Smooth muscle cell (in vitro differentiated cells): ENCODE data around the gene CAV1. TPM values are rescaled to one million over a fixed set of nuclear protein-coding genes. Genes with fewer than 3 reads are reported as not detected.

Source experiments
- DNase-seq: peaks from one replicate; lab custom pipeline; 2025; ENCODE audit not compliant: unreplicated experiment; lab: John Stamatoyannopoulos, UW
- H2AFZ ChIP-seq: fragments of 200-600 bp; sonication (generic); 2 replicates; pipeline ENCODE4 v1.6.0; 2016; ENCODE audit warnings: antibody characterized with exemption, low read depth, mild to moderate bottlenecking
- H3F3A ChIP-seq: fragments of 200-600 bp; sonication (generic); 2 replicates; pipeline ENCODE4 v1.6.0; 2017; ENCODE audit warnings: antibody characterized with exemption, low read depth
- H3K27ac ChIP-seq: fragments of 200-600 bp; sonication (generic); 2 replicates; pipeline ENCODE4 v1.5.1; 2016; ENCODE audit warnings: low read depth, mild to moderate bottlenecking
- H3K27me3 ChIP-seq: fragments of 200-600 bp; sonication (generic); 2 replicates; pipeline ENCODE4 v1.6.1; 2016; ENCODE audit warnings: low read depth, mild to moderate bottlenecking
- H3K36me3 ChIP-seq: fragments of 200-600 bp; sonication (generic); 2 replicates; pipeline ENCODE4 v1.5.1; 2016; ENCODE audit warnings: low read depth
- H3K4me1 ChIP-seq: fragments of 200-600 bp; sonication (generic); 2 replicates; pipeline ENCODE4 v1.5.1; 2016; ENCODE audit warnings: low read depth
- H3K4me2 ChIP-seq: fragments of 200-600 bp; sonication (generic); 2 replicates; pipeline ENCODE4 v1.6.0; 2016; ENCODE audit warnings: mild to moderate bottlenecking
- H3K4me3 ChIP-seq: fragments of 200-600 bp; sonication (generic); 2 replicates; pipeline ENCODE4 v1.5.1; 2016; ENCODE audit warnings: mild to moderate bottlenecking
- H3K79me2 ChIP-seq: fragments of 200-600 bp; sonication (generic); 2 replicates; pipeline ENCODE4 v1.6.0; 2016; ENCODE audit warnings: low read depth, mild to moderate bottlenecking
- H3K9ac ChIP-seq: fragments of 200-600 bp; sonication (generic); 2 replicates; pipeline ENCODE4 v1.6.0; 2016; ENCODE audit warnings: low read depth
- H3K9me3 ChIP-seq: fragments of 200-600 bp; sonication (generic); replicated peaks from 2 replicates; pipeline ENCODE4 v1.5.1; 2016; ENCODE audit warnings: low read depth
- H4K20me1 ChIP-seq: fragments of 200-600 bp; sonication (generic); 2 replicates; pipeline ENCODE4 v1.6.0; 2016; ENCODE audit warnings: low read depth
- CTCF ChIP-seq: fragments of 200-600 bp; sonication (generic); IDR thresholded peaks from 2 replicates; pipeline ENCODE4 v1.5.1; 2017; ENCODE audit warnings: borderline replicate concordance, mild to moderate bottlenecking, antibody characterized with exemption; ENCODE audit not compliant: insufficient read depth, poor library complexity, severe bottlenecking
- WGBS: methylation state at CpG from one replicate; pipeline ENCODE4 v1.1.7; 2016; ENCODE audit warnings: low lambda C conversion rate; 5-methylcytosine and 5-hydroxymethylcytosine counted together
- polyA plus RNA-seq: library from polyadenylated mRNA; unstranded; fragments of >200 nt; fragmentation: Nextera tagmentation; extraction: Ambion mirVana; gene quantifications from 2 replicates; pipeline ENCODE4 v1.2.1, GENCODE V29; 2016
- total RNA-seq: library from RNA; depleted of rRNA; stranded (reverse); fragments of >200 nt; gene quantifications from 2 replicates; pipeline ENCODE4 v1.2.3, GENCODE V29; 2014

CAV1 gene
- total and polyA plus RNA-seq, 2 experiments from 2014 or later = 55.8 to 84.7 TPM

- no peaks in the 10 kb centered on the region for H3K9me3 ChIP-seq
- no peaks in the 10 kb centered on the region for H3K36me3 ChIP-seq
- H3K79me2 ChIP-seq = peaks cover 16% of the 10 kb centered on the region
- H3K27me3 ChIP-seq = no peaks in the 10 kb centered on the region
- peak overlapping the region; percentile 97 for H3K4me2 ChIP-seq
- TF ChIP-seq CTCF = no peak
- H3K4me1 ChIP-seq = peaks cover 8% of the 10 kb centered on the region
- no peaks in the 10 kb centered on the region for H3F3A ChIP-seq
- peak overlapping the region; percentile 62 for H3K4me3 ChIP-seq
- H3K27ac ChIP-seq = peak overlapping the region; percentile 96
- H2AFZ ChIP-seq = no peak overlapping the region
- no peaks in the 10 kb centered on the region for H4K20me1 ChIP-seq
- no peak for DNase-seq
- WGBS = 22% methylated on average over 3 of the region's 3 CpGs
- H3K9ac ChIP-seq = peak overlapping the region; percentile 69
Measured at GRCh38 chr7:116527521-116527920, 2.7 kb downstream of the CAV1 start.

GRCh38 chr7:116528008-116528789, 3.4 kb downstream of the CAV1 start:
- H3K4me3 ChIP-seq = peak overlapping the region; percentile 23
- H3K36me3 ChIP-seq = no peaks in the 10 kb centered on the region
- no peak for TF ChIP-seq CTCF
- 28% methylated on average over 3 of the region's 3 CpGs for WGBS
- H3K4me1 ChIP-seq = peaks cover 6% of the 10 kb centered on the region
- H3K9me3 ChIP-seq = no peaks in the 10 kb centered on the region
- peak overlapping the region; percentile 63 for H2AFZ ChIP-seq
- peaks cover 16% of the 10 kb centered on the region for H3K79me2 ChIP-seq
- peak overlapping the region; percentile 69 for H3K9ac ChIP-seq
- peak overlapping the region; percentile 97 for H3K4me2 ChIP-seq
- H3K27me3 ChIP-seq = no peaks in the 10 kb centered on the region
- no peaks in the 10 kb centered on the region for H4K20me1 ChIP-seq
- H3K27ac ChIP-seq = peak overlapping the region; percentile 96
- DNase-seq = peak; percentile 16
- peaks cover 3% of the 10 kb centered on the region for H3F3A ChIP-seq

GRCh38 chr7:116529250-116529649, 4.4 kb downstream of the CAV1 start:
- Histone ChIP-seq H2AFZ (no peak overlapping the region), H3K9me3 (no peaks in the 10 kb centered on the region), H3K4me2 (peak overlapping the region; percentile 97), H3K9ac (no peak overlapping the region), H3K27ac (peak overlapping the region; percentile 96), H3F3A (peaks cover 3% of the 10 kb centered on the region), H3K4me1 (peaks cover under 1% of the 10 kb centered on the region), H4K20me1 (no peaks in the 10 kb centered on the region), H3K4me3 (no peak overlapping the region), H3K79me2 (peaks cover 22% of the 10 kb centered on the region), H3K27me3 (no peaks in the 10 kb centered on the region), H3K36me3 (no peaks in the 10 kb centered on the region)
- TF ChIP-seq CTCF = no peak
- DNase-seq = no peak
- WGBS = 68% methylated on average over 1 of the region's 1 CpG
